ENCODE results near the gene C1GALT1. TPM values are rescaled to one million over a fixed set of nuclear protein-coding genes. Genes with fewer than 3 reads are reported as not detected.

C1GALT1 gene
- total RNA-seq, 1 experiment from 2014 or later = 106 TPM

GRCh38 chr7:7188091-7188490 is 5.7 kb downstream of the C1GALT1 start:
- TF ChIP-seq JUN (CRISPR knock-in tag; IDR thresholded peaks at IDR 0.05) = no peak
- no peak for TF ChIP-seq TP53 (CRISPR knock-in tag; IDR thresholded peaks at IDR 0.05)
- TF ChIP-seq ZNF416 (CRISPR knock-in tag; IDR thresholded peaks at IDR 0.05) = no peak
- no peak for TF ChIP-seq IRF2 (CRISPR knock-in tag; IDR thresholded peaks at IDR 0.05; ENCODE audit: borderline replicate concordance, low read depth)
- no peak for TF ChIP-seq GTF2I (CRISPR knock-in tag; conservative IDR thresholded peaks at IDR 0.05)
- TF ChIP-seq GRHL2 (CRISPR knock-in tag; IDR thresholded peaks at IDR 0.05; ENCODE audit: insufficient replicate concordance, severe bottlenecking) = no peak
- no peak for TF ChIP-seq ZNF138 (CRISPR knock-in tag; conservative IDR thresholded peaks at IDR 0.05)
- no peak for TF ChIP-seq ZNF232 (CRISPR knock-in tag; IDR thresholded peaks at IDR 0.05)
- TF ChIP-seq CDX4 (CRISPR knock-in tag; IDR thresholded peaks at IDR 0.05; ENCODE audit: borderline replicate concordance) = no peak
- no peak for TF ChIP-seq ATF2 (CRISPR knock-in tag; IDR thresholded peaks at IDR 0.05; ENCODE audit: borderline replicate concordance, low read depth)
- no peak for TF ChIP-seq ZNF263 (CRISPR knock-in tag; IDR thresholded peaks at IDR 0.05; ENCODE audit: low read depth)
- TF ChIP-seq HMGA2 (CRISPR knock-in tag; IDR thresholded peaks at IDR 0.05) = no peak
- no peak for TF ChIP-seq HMGXB4 (CRISPR knock-in tag; IDR thresholded peaks at IDR 0.05)
- no peak for TF ChIP-seq ZBTB21 (CRISPR knock-in tag; IDR thresholded peaks at IDR 0.05; ENCODE audit: borderline replicate concordance)
- no peak for TF ChIP-seq CTCF (IDR thresholded peaks at IDR 0.05)
- no peak for TF ChIP-seq FOXP4 (CRISPR knock-in tag; IDR thresholded peaks at IDR 0.05)
- TF ChIP-seq E2F5 (CRISPR knock-in tag; IDR thresholded peaks at IDR 0.05) = no peak
- no peak for TF ChIP-seq FOXJ3 (CRISPR knock-in tag; IDR thresholded peaks at IDR 0.05; ENCODE audit: borderline replicate concordance)
- H3K36me3 Mint-ChIP-seq = peaks cover 33% of the 10 kb centered on the region
- POLR2A ChIA-PET = interaction anchor here (0.7 to 2.4 kb wide), 2 partner anchors 13 to 23 kb away, joined by 3 to 6 read pairs; no protein-coding TSS in a partner anchor

More at GRCh38 chr7:7188091-7188490, 5.7 kb downstream of the C1GALT1 start:
- CTCF ChIA-PET = interaction anchor here (1.0 kb wide), 1 partner anchor 85 kb away, joined by 5 read pairs; no protein-coding TSS in a partner anchor
- H3K27ac Mint-ChIP-seq = no peak overlapping the region
- H3K4me3 Mint-ChIP-seq = no peak overlapping the region
- no peaks in the 10 kb centered on the region for H3K27me3 Mint-ChIP-seq (ENCODE audit: low read depth)
- H3K4me1 Mint-ChIP-seq = peaks cover 21% of the 10 kb centered on the region
- ATAC-seq (no peak), DNase-seq (ENCODE audit: low spot score) (no peak)
- peaks cover 16% of the 10 kb centered on the region for H3K9me3 Mint-ChIP-seq

Measured in WTC11 (cell line).